Caco-2 (cell line): Measurements from ENCODE around the gene NDUFB3. TPM values are rescaled to one million over a fixed set of nuclear protein-coding genes. Genes with fewer than 3 reads are reported as not detected.
A peak's percentile ranks its signal among the peaks of the same experiment; 100 is the strongest.

Source experiments
- BruUV-seq: library from RNA; stranded (reverse); fragments of 400-500 nt; replicated peaks from 2 replicates; lab custom pipeline; 2021; lab: Mats Ljungman, UMichigan
- CTCF ChIA-PET: fragments of 300-600 bp; sonication (Branson Sonifier 250); formaldehyde crosslinking; loops from one replicate; lab custom pipeline; 2022; ENCODE audit warnings: antibody characterized with exemption; lab: Charles Lee
- POLR2A ChIA-PET: fragments of 300-600 bp; sonication (Branson Sonifier 250); formaldehyde crosslinking; loops from one replicate; lab custom pipeline; 2022; ENCODE audit warnings: antibody characterized with exemption; lab: Charles Lee
- DNase-seq, 2 experiments: peaks; one replicate each; pipeline versions ENCODE4 v3.0.0 to v3.0.0-alpha.2; 2020 to 2022
- H3K27me3 ChIP-seq: replicated peaks from 2 replicates; pipeline ENCODE4 v1.6.0; 2011; ENCODE audit warnings: low read length; ENCODE audit not compliant: control insufficient read depth, insufficient read depth
- H3K36me3 ChIP-seq: 2 replicates; pipeline ENCODE4 v1.5.1; 2011; ENCODE audit warnings: low read length; ENCODE audit not compliant: control insufficient read depth, insufficient read depth
- H3K4me1 ChIP-seq: fragments of 250-450 bp; sonication (Bioruptor Pico); 2 replicates; pipeline ENCODE4 v1.5.1; 2020; ENCODE audit warnings: mild to moderate bottlenecking
- H3K4me3 ChIP-seq: 2 replicates; pipeline ENCODE4 v1.5.1; 2011; ENCODE audit warnings: low read depth, mild to moderate bottlenecking, control low read depth, low read length
- H3K9me3 ChIP-seq: fragments of 250-450 bp; sonication (Bioruptor Pico); 2 replicates; pipeline ENCODE4 v1.5.1; 2020; ENCODE audit warnings: mild to moderate bottlenecking, moderate library complexity
- H3K27ac Mint-ChIP-seq: one replicate; pipeline ENCODE4 v1.8.0; 2022; ENCODE audit warnings: mixed read lengths; ENCODE audit not compliant: unreplicated experiment
- H3K27me3 Mint-ChIP-seq: one replicate; pipeline ENCODE4 v1.8.0; 2022; ENCODE audit warnings: mixed read lengths; ENCODE audit not compliant: insufficient read depth, unreplicated experiment
- H3K36me3 Mint-ChIP-seq: one replicate; pipeline ENCODE4 v1.8.0; 2022; ENCODE audit warnings: mild to moderate bottlenecking, mixed read lengths; ENCODE audit not compliant: insufficient read depth, unreplicated experiment
- H3K4me1 Mint-ChIP-seq: one replicate; pipeline ENCODE4 v1.8.0; 2022; ENCODE audit warnings: low read depth, mixed read lengths; ENCODE audit not compliant: unreplicated experiment
- H3K4me3 Mint-ChIP-seq: one replicate; pipeline ENCODE4 v1.8.0; 2022; ENCODE audit warnings: mild to moderate bottlenecking, moderate library complexity, mixed read lengths; ENCODE audit not compliant: unreplicated experiment
- H3K9me3 Mint-ChIP-seq: one replicate; pipeline ENCODE4 v1.8.0; 2022; ENCODE audit warnings: mixed read lengths; ENCODE audit not compliant: unreplicated experiment
- intact Hi-C: fragments of 100-400 bp; cut with micrococcal nuclease; formaldehyde crosslinking; loops from one replicate; pipeline ENCODE4 v1.10.0; 2022; ENCODE audit not compliant: unreplicated experiment
- total RNA-seq: library from RNA; stranded (reverse); gene quantifications from 2 replicates; pipeline ENCODE4 v1.2.3, GENCODE V29; 2022
- TF ChIP-seq, protein P1 (sequence below), 2 experiments: fragments of 200-600 bp in 1 of 2; IDR thresholded peaks; 1 replicate in 1 of 2; 2 replicates in 1 of 2; pipeline versions ENCODE4 v1.5.1 to v1.8.0; 2011 to 2022; ENCODE audit warnings: antibody characterized with exemption in 1 of 2, control low read depth in 1 of 2, inconsistent platforms in 1 of 2, low read depth in 1 of 2, low read length in 1 of 2, mild to moderate bottlenecking in 1 of 2, moderate library complexity in 1 of 2; ENCODE audit not compliant: insufficient read depth in 1 of 2, severe bottlenecking in 1 of 2, unreplicated experiment in 1 of 2

NDUFB3 gene
- total RNA-seq, 1 experiment from 2014 or later: 117 TPM

DNA sequence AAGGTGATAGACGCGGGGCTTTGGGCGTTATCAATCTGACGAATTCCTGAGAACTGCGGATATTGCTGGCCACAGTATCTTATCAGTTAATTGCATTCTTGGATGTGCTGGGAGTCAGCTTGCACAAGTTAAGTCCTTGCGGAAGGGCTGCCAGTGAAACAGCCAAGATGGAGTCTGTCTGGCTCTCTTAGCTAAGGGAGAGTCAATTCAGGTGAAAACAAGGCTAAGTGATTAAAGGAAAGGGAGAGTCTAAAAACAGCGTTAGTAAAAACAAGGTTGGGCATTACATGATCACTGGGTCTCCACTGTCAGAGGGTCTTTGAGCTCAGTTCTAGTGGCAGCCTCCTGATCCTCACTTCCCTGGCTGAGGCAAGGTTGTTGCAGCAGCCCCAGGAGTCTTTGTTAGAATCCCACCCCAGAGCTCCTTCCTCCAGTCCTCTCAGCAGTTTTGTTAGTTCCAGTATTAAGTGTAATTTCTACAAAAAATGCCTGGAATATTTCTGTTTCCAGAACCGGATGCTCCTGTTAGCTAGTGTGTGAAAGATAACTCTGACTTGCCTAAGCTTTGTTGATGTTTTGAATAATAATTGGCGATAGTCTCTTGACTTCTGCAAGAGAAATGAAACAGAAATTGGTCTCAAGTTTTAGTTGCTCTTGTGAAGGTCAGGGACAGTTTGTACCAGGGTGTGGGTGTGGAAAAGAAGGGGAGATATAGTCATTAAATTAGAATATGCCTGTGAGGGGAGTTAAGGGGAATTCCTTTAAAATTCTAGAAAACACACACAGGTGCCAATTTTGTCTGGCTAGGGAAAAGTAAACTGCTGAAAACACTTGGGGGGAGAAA is 54.7 kb downstream of the NDUFB3 start:
- no TSS peak for BruUV-seq
- ChIA-PET CTCF (interaction anchor here (0.8 to 1.5 kb wide), 3 partner anchors 11 to 22 kb away, joined by 3 to 6 read pairs (median 5); partner anchors contain the start of gene CFLAR), POLR2A (interaction anchor here (0.7 to 1.2 kb wide), 3 partner anchors 19 to 28 kb away, joined by 3 to 5 read pairs (median 4); no protein-coding TSS in a partner anchor)
- Histone ChIP-seq H3K9me3 (no peaks in the 10 kb centered on the region), H3K4me3 (no peak overlapping the region), H3K27me3 (no peaks in the 10 kb centered on the region), H3K36me3 (peaks cover 1% of the 10 kb centered on the region; the same call in 1 of the 2 replicates), H3K4me1 (peaks cover 81% of the 10 kb centered on the region)
- peak overlapping the region; percentile 67 for H3K4me3 Mint-ChIP-seq
- no peaks in the 10 kb centered on the region for H3K27me3 Mint-ChIP-seq
- TF ChIP-seq, protein P1, sequence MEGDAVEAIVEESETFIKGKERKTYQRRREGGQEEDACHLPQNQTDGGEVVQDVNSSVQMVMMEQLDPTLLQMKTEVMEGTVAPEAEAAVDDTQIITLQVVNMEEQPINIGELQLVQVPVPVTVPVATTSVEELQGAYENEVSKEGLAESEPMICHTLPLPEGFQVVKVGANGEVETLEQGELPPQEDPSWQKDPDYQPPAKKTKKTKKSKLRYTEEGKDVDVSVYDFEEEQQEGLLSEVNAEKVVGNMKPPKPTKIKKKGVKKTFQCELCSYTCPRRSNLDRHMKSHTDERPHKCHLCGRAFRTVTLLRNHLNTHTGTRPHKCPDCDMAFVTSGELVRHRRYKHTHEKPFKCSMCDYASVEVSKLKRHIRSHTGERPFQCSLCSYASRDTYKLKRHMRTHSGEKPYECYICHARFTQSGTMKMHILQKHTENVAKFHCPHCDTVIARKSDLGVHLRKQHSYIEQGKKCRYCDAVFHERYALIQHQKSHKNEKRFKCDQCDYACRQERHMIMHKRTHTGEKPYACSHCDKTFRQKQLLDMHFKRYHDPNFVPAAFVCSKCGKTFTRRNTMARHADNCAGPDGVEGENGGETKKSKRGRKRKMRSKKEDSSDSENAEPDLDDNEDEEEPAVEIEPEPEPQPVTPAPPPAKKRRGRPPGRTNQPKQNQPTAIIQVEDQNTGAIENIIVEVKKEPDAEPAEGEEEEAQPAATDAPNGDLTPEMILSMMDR (IDR thresholded peaks at IDR 0.05; ENCODE audit: insufficient read depth in 1 of 2, low read depth in 1 of 2, low read length in 1 of 2, severe bottlenecking in 1 of 2, unreplicated experiment in 1 of 2): no peak
- peaks cover 31% of the 10 kb centered on the region for H3K36me3 Mint-ChIP-seq
- intact Hi-C loops: loop anchor here (1.0 kb wide), 1 partner anchor 18 kb away; no protein-coding TSS in a partner anchor
- peak overlapping the region; percentile 87 for H3K27ac Mint-ChIP-seq
- DNase-seq: peak; percentile 74 to 88
- peaks cover 61% of the 10 kb centered on the region for H3K4me1 Mint-ChIP-seq
- H3K9me3 Mint-ChIP-seq: no peaks in the 10 kb centered on the region

- Histone ChIP-seq H3K4me3 (no peak overlapping the region), H3K36me3 (peaks cover 1% of the 10 kb centered on the region; the same call in 1 of the 2 replicates), H3K27me3 (no peaks in the 10 kb centered on the region), H3K4me1 (peaks cover 83% of the 10 kb centered on the region), H3K9me3 (no peaks in the 10 kb centered on the region)
- Mint-ChIP-seq H3K36me3 (peaks cover 34% of the 10 kb centered on the region), H3K4me1 (peaks cover 61% of the 10 kb centered on the region), H3K27me3 (no peaks in the 10 kb centered on the region), H3K4me3 (peak overlapping the region; percentile 67), H3K9me3 (no peaks in the 10 kb centered on the region), H3K27ac (peak overlapping the region; percentile 87)
- TF ChIP-seq, protein P1 (IDR thresholded peaks at IDR 0.05; ENCODE audit: insufficient read depth in 1 of 2, low read depth in 1 of 2, low read length in 1 of 2, severe bottlenecking in 1 of 2, unreplicated experiment in 1 of 2): no peak
- CTCF ChIA-PET: interaction anchor here (1.5 kb wide), 1 partner anchor 17 kb away, joined by 5 read pairs; no protein-coding TSS in a partner anchor
- POLR2A ChIA-PET: interaction anchor here (1.2 kb wide), 1 partner anchor 28 kb away, joined by 4 read pairs; no protein-coding TSS in a partner anchor
- BruUV-seq: no TSS peak
- intact Hi-C loops: no loop called here
- no peak for DNase-seq
These were observed 55.3 kb downstream of the NDUFB3 start for GRCh38 chr2:201127152-201127511.

GRCh38 chr2:201127570-201127969 is 55.8 kb downstream of the NDUFB3 start:
- Mint-ChIP-seq H3K9me3 (no peaks in the 10 kb centered on the region), H3K36me3 (peaks cover 34% of the 10 kb centered on the region), H3K27ac (peak overlapping the region; percentile 87), H3K4me1 (peaks cover 58% of the 10 kb centered on the region), H3K4me3 (no peak overlapping the region), H3K27me3 (no peaks in the 10 kb centered on the region)
- TF ChIP-seq, protein P1 (IDR thresholded peaks at IDR 0.05; ENCODE audit: insufficient read depth in 1 of 2, low read depth in 1 of 2, low read length in 1 of 2, severe bottlenecking in 1 of 2, unreplicated experiment in 1 of 2): no peak
- intact Hi-C loops: no loop called here
- DNase-seq: no peak
- no peaks in the 10 kb centered on the region for H3K9me3 ChIP-seq
- no TSS peak for BruUV-seq
- ChIA-PET POLR2A (interaction anchor here (1.2 kb wide), 1 partner anchor 27 kb away, joined by 4 read pairs; no protein-coding TSS in a partner anchor), CTCF (interaction anchor here (1.5 kb wide), 1 partner anchor 17 kb away, joined by 5 read pairs; no protein-coding TSS in a partner anchor)
- no peak overlapping the region for H3K4me3 ChIP-seq
- no peaks in the 10 kb centered on the region for H3K27me3 ChIP-seq
- peaks cover 80% of the 10 kb centered on the region for H3K4me1 ChIP-seq
- peaks cover 1% of the 10 kb centered on the region; the same call in 1 of the 2 replicates for H3K36me3 ChIP-seq
